Effector CD8-positive, alpha-beta T cell (primary cell): Measurements from ENCODE around the gene HECA.

ENCODE experiments used
- DNase-seq: peaks from one replicate; lab custom pipeline; 2025; lab: John Stamatoyannopoulos, UW

The HECA gene

DNA sequence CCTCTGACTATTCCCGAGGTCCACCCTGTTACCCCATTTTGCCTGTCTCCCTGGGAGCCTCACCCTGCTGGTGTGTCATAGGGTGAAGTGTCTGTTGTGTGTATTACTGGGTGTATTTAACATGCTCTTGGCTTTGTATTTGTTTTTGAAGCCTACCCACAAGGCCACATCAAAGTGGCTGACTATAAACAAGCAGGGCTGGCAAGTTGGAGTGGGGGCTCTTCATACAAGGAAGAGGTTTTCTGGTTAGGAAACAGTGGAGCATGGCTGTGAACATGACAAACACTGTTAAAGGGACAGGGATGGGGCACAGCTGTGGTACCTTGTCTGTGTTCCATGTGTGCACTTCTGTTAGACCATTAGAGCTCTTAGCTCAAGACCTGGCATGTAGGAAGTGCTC is 26.3 kb downstream of the HECA start:
- peak; percentile 69 for DNase-seq

DNA sequence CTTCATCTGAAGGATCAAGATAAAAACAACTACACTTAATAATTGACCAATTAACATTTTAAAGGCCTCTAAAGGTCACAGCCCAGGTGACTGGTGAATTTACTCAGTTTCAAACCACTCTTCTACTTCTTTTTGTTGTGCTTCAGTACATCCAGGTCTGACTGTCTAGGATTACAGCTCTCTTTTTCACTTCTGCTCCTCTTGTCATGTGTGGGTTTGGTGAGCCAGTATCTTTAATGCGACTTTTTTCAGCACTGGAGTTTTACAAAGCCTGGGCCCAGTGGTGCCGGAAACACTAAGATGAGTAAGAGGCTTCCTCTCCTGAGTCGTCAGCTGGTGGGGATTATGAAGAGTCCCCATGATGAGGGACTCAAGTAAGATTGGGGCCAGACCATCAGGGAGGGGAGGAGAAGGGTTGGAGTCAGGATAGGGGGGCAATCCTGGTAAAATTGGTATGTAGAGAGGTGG is 27.0 kb downstream of the HECA start:
- DNase-seq: peak; percentile 22

GRCh38 chr6:139164001-139164400 is 29.1 kb downstream of the HECA start:
- DNase-seq: no peak

DNA sequence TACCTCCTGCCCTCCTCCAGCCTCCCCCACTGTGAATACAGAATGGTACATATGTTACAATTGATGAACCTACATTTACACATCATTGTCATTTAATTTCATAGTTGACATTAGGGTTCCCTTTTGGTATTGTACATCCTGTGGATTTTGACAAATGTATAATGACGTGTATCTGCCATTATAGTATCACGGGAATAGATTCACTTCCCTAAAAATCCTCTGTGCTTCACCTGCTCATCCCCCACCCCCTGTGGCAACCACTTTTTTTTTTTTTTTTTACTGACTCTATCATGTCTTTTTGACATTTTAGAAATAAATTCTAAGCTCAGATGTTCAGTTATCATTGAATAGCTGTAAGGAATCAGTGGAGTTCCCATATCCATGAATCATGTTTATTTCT is 30.4 kb downstream of the HECA start:
- DNase-seq: no peak

DNA sequence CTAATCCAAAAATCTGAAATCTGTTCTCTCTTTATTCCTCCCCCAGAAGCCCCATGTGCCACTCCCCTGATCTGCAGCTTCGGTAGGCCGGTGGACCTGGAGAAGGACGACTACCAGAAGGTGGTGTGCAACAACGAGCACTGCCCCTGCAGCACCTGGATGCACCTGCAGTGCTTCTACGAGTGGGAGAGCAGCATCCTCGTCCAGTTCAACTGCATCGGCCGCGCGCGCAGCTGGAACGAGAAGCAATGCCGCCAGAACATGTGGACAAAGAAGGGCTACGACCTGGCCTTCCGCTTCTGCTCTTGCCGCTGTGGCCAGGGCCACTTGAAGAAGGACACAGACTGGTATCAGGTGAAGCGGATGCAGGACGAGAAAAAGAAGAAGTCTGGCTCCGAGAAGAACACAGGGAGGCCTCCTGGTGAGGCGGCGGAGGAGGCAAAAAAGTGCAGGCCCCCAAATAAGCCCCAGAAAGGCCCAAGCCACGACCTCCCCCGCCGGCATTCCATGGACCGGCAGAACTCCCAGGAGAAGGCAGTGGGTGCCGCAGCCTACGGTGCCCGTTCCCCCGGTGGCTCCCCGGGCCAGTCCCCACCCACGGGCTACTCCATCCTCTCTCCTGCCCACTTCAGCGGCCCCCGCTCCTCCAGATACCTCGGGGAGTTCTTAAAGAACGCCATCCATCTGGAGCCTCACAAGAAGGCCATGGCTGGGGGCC is 31.5 kb downstream of the HECA start:
- DNase-seq: no peak

DNA sequence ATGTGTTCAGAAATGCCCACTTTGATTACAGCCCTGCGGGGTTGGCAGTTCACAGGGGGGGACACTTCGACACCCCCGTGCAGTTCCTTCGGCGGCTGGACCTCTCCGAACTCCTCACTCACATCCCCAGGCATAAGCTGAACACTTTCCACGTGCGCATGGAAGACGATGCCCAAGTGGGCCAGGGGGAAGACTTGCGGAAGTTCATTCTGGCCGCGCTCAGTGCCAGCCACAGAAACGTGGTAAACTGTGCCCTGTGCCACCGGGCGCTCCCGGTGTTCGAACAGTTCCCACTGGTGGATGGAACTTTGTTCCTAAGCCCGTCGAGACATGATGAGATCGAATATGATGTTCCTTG is 32.1 kb downstream of the HECA start:
- no peak for DNase-seq

GRCh38 chr6:139172151-139172550 is 37.3 kb downstream of the HECA start:
- no peak for DNase-seq

DNA sequence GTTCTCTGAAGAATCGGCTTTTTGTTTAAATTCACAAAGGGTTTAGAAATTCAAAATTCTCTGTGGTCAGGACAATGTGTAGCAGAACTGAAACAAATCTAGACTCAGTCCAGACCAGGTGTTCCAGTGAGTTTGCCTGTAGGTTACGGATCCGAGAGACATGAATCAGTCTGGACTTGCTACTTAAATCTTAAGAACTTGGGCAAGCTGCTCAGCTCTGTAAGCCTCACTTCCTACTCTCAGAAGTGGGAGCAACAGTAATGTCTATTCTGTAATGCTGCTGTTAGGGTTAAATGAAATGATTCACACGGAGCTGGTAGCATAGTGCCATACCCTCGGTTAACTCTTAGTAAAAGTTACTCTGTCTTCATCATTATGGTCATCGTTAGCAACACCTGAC is 37.7 kb downstream of the HECA start:
- no peak for DNase-seq

- no peak for DNase-seq
Observed at GRCh38 chr6:139173172-139173571, 38.3 kb downstream of the HECA start.

- DNase-seq: no peak
Observed at GRCh38 chr6:139173822-139174221, 38.9 kb downstream of the HECA start.

DNA sequence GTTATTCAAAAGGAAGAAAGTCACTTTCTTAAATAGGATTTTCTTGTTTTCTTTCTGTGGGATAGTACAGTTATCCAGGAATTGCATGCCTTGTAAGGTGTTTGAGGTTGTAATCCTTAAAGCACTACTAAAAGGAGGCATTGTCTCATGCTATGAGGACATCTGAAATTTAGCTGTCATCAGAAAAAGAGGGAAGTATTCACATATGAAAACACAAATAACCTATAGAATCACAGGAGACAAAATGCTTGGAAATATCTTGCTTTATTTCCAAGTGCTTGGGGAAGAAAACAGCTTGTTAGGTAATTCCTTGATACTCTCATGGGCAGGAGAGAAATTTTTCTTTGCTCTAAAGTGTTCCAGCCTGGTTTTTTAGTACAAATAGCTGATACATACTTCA is 40.1 kb downstream of the HECA start:
- no peak for DNase-seq

DNA sequence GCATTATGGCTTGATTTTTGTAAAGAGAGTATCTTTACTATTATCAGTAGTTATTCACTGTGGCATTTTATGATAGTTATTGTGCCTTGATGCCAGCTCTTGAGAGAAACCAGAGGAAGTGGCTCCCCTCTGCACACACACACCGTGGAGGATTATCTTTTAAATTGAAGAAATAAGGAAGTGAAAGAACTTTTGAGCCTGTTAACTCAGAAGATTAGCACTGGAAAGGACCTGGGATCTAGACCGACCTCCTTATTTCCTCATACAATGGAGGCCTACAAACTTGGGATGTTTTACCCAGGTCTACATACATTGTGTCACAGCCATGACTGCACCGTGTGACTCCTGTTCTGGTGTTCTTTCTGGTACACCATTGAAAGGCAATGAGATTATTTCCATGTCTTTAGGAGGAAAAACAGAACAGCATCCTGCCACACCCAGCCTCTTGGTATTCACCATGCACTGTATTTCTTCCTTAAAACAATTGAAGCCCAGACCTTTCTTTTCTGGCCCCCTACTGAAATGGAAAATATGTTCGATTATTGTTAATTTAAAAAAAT is 40.6 kb downstream of the HECA start:
- DNase-seq: no peak

DNA sequence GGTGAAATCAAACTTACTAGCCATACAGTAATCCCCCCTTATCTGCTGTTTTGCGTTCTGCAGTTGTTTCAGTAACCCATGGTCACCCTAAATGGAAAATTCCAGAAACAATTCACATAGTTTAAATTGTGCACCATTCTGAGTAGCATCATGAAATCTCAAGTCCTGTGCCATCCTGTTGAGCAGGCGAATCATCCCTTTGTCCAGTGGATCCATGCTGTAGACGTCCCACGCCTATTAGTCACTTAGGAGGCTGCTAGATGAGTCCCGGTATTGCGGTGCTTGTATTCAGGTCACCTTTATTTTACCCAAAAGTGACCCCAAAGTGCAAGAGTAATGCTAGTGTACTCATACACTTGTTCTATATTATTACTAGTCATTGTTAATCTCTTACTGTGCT is 46.4 kb downstream of the HECA start:
- DNase-seq: no peak

DNA sequence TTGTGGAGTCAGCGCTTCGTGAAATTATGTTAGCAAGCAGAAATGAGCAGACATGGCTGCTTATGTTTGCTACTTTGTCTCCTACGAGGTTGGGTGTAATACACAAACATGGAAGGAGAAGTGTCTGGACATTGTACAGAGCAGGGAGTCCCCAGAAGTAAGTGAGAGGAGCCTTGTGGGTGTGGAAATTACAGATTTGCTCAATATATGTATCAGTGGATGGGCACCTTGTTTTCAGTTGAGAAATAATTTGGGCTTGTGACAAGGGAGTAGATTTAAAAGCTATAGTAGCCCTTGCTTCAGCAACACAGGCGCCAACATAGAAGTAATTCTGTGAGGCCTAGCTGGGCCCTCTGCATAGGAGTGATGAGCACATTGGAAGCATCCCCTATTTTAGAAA is 49.2 kb downstream of the HECA start:
- DNase-seq: no peak

DNA sequence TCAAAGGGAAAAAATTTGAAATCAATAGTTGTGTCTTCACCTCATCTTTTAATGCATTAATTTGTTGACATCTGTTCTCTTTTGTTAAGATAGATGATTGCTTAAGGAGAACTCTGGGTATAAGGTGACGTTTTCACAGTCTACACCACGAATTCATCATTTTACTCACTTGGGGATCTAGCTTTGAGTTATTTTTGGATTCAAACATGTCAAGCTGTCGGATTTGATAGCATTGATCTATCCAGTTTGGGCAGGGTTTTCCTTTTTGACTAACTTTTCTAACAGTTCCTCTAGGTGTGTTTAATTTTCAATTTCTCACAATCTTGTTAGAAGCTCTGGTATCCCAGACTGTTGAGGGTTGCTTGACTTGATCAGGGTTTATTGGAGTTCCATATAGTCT is 49.6 kb downstream of the HECA start:
- no peak for DNase-seq

DNA sequence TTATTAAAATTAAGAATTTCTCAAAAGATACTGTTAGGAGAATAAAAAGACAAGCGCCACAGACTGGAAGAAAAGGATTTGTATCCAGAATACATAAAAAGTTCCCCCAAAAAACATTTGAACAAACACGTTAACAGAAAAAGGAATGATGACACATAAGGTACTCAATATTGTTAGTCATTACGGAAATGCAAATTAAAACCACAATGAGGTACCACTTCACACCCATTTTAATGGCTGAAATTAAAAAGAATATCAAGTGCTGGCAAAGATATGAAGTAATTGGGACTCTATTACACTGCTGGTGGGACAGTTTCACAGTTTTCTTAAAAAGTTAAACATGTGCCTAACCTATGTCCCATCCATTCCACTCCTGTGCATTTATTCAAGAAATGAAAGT is 51.4 kb downstream of the HECA start:
- DNase-seq: no peak

- no peak for DNase-seq
Observed at GRCh38 chr6:139186692-139187091, 51.8 kb downstream of the HECA start.

- no peak for DNase-seq
Observed at GRCh38 chr6:139187489-139187888, 52.6 kb downstream of the HECA start.

GRCh38 chr6:139189665-139190064 is 54.8 kb downstream of the HECA start:
- no peak for DNase-seq

GRCh38 chr6:139194740-139195139 is 59.9 kb downstream of the HECA start:
- no peak for DNase-seq

GRCh38 chr6:139198529-139199288 is 63.8 kb downstream of the HECA start:
- no peak for DNase-seq

GRCh38 chr6:139201378-139201777 is 66.5 kb downstream of the HECA start:
- DNase-seq: no peak

GRCh38 chr6:139204978-139205377 is 70.1 kb downstream of the HECA start:
- no peak for DNase-seq
